ENCODE results near the gene MSI2.
A peak's percentile ranks its signal among the peaks of the same experiment; 100 is the strongest.

The MSI2 gene

GRCh38 chr17:57273490-57273889, 17.2 kb downstream of the MSI2 start:
- no peak for DNase-seq

GRCh38 chr17:57274162-57274561, 17.8 kb downstream of the MSI2 start:
- no peak for DNase-seq

GRCh38 chr17:57275071-57275764, 18.9 kb downstream of the MSI2 start:
- DNase-seq = no peak

GRCh38 chr17:57276621-57277020, 20.3 kb downstream of the MSI2 start:
- DNase-seq = no peak

- no peak for DNase-seq
Observed at GRCh38 chr17:57277923-57278604, 21.7 kb downstream of the MSI2 start.

- DNase-seq = no peak
Observed at GRCh38 chr17:57278740-57279387, 22.5 kb downstream of the MSI2 start.

GRCh38 chr17:57279432-57279831, 23.1 kb downstream of the MSI2 start:
- DNase-seq = no peak

GRCh38 chr17:57281887-57282286, 25.6 kb downstream of the MSI2 start:
- no peak for DNase-seq

GRCh38 chr17:57282296-57282695, 26.0 kb downstream of the MSI2 start:
- DNase-seq = no peak

GRCh38 chr17:57283203-57283971, 27.1 kb downstream of the MSI2 start:
- DNase-seq = no peak

GRCh38 chr17:57284583-57284982, 28.3 kb downstream of the MSI2 start:
- no peak for DNase-seq

- no peak for DNase-seq
Observed at GRCh38 chr17:57284984-57285646, 28.8 kb downstream of the MSI2 start.

- DNase-seq = no peak
Observed at GRCh38 chr17:57285701-57286100, 29.4 kb downstream of the MSI2 start.

- no peak for DNase-seq
Observed at GRCh38 chr17:57286399-57287105, 30.2 kb downstream of the MSI2 start.

- DNase-seq = no peak
Observed at GRCh38 chr17:57288040-57288772, 31.9 kb downstream of the MSI2 start.

GRCh38 chr17:57288773-57289121, 32.4 kb downstream of the MSI2 start:
- no peak for DNase-seq

GRCh38 chr17:57289130-57289529, 32.8 kb downstream of the MSI2 start:
- no peak for DNase-seq

GRCh38 chr17:57289613-57290012, 33.3 kb downstream of the MSI2 start:
- DNase-seq = no peak

GRCh38 chr17:57290981-57291380, 34.7 kb downstream of the MSI2 start:
- DNase-seq = no peak

- DNase-seq = no peak
Observed at GRCh38 chr17:57292091-57292490, 35.8 kb downstream of the MSI2 start.

GRCh38 chr17:57293077-57293476, 36.8 kb downstream of the MSI2 start:
- peak; percentile 17 for DNase-seq

- no peak for DNase-seq
Observed at GRCh38 chr17:57294101-57294500, 37.8 kb downstream of the MSI2 start.
